Measurements from ENCODE around the gene TMEM52B.

The TMEM52B gene

DNA sequence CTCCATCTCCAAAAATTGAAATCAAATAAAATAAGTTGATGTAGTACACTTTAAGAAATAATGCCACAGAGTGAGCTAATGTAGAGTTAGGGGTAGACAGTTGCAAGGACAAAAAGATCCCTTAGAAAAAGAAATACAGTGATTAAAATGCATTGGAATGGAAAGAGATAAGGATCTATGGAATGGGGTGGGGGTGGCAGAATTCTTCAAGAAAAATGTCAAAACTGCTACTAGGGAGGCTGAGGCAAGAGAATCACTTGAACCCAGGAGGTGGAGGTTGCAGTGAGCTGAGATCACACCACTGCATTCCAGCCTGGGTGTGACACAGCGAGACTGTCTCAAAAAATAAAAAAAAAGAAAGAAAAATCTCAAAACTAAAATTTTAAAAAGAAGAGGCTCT lies 13.4 kb upstream of the TMEM52B start (continued):
- TF ChIP-seq ZNF398 (tag by site-specific recombination; IDR thresholded peaks at IDR 0.05) = no peak
- TF ChIP-seq, protein P1, sequence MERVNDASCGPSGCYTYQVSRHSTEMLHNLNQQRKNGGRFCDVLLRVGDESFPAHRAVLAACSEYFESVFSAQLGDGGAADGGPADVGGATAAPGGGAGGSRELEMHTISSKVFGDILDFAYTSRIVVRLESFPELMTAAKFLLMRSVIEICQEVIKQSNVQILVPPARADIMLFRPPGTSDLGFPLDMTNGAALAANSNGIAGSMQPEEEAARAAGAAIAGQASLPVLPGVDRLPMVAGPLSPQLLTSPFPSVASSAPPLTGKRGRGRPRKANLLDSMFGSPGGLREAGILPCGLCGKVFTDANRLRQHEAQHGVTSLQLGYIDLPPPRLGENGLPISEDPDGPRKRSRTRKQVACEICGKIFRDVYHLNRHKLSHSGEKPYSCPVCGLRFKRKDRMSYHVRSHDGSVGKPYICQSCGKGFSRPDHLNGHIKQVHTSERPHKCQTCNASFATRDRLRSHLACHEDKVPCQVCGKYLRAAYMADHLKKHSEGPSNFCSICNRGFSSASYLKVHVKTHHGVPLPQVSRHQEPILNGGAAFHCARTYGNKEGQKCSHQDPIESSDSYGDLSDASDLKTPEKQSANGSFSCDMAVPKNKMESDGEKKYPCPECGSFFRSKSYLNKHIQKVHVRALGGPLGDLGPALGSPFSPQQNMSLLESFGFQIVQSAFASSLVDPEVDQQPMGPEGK (tag by site-specific recombination; IDR thresholded peaks at IDR 0.05) = no peak
- TF ChIP-seq ZNF585B (tag by site-specific recombination; IDR thresholded peaks at IDR 0.05) = no peak

- TF ChIP-seq, protein P2, sequence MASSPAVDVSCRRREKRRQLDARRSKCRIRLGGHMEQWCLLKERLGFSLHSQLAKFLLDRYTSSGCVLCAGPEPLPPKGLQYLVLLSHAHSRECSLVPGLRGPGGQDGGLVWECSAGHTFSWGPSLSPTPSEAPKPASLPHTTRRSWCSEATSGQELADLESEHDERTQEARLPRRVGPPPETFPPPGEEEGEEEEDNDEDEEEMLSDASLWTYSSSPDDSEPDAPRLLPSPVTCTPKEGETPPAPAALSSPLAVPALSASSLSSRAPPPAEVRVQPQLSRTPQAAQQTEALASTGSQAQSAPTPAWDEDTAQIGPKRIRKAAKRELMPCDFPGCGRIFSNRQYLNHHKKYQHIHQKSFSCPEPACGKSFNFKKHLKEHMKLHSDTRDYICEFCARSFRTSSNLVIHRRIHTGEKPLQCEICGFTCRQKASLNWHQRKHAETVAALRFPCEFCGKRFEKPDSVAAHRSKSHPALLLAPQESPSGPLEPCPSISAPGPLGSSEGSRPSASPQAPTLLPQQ (tag by site-specific recombination; IDR thresholded peaks at IDR 0.05) = no peak
- TF ChIP-seq ZNF426 (tag by site-specific recombination; IDR thresholded peaks at IDR 0.05) = no peak
- no peak for TF ChIP-seq ZNF324 (tag by site-specific recombination; IDR thresholded peaks at IDR 0.05)
- no peak for TF ChIP-seq ZNF639 (tag by site-specific recombination; IDR thresholded peaks at IDR 0.05)
- no peak for TF ChIP-seq ZNF76 (tag by site-specific recombination; IDR thresholded peaks at IDR 0.05; ENCODE audit: borderline replicate concordance, low read depth)
- TF ChIP-seq ZNF132 (tag by site-specific recombination; IDR thresholded peaks at IDR 0.05; ENCODE audit: borderline replicate concordance) = no peak
- TF ChIP-seq, protein P3, sequence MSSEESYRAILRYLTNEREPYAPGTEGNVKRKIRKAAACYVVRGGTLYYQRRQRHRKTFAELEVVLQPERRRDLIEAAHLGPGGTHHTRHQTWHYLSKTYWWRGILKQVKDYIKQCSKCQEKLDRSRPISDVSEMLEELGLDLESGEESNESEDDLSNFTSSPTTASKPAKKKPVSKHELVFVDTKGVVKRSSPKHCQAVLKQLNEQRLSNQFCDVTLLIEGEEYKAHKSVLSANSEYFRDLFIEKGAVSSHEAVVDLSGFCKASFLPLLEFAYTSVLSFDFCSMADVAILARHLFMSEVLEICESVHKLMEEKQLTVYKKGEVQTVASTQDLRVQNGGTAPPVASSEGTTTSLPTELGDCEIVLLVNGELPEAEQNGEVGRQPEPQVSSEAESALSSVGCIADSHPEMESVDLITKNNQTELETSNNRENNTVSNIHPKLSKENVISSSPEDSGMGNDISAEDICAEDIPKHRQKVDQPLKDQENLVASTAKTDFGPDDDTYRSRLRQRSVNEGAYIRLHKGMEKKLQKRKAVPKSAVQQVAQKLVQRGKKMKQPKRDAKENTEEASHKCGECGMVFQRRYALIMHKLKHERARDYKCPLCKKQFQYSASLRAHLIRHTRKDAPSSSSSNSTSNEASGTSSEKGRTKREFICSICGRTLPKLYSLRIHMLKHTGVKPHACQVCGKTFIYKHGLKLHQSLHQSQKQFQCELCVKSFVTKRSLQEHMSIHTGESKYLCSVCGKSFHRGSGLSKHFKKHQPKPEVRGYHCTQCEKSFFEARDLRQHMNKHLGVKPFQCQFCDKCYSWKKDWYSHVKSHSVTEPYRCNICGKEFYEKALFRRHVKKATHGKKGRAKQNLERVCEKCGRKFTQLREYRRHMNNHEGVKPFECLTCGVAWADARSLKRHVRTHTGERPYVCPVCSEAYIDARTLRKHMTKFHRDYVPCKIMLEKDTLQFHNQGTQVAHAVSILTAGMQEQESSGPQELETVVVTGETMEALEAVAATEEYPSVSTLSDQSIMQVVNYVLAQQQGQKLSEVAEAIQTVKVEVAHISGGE (tag by site-specific recombination; conservative IDR thresholded peaks at IDR 0.05; ENCODE audit: low read depth) = no peak
- no peak for TF ChIP-seq ZSCAN23 (tag by site-specific recombination; IDR thresholded peaks at IDR 0.05)
- TF ChIP-seq EGR2 (tag by site-specific recombination; IDR thresholded peaks at IDR 0.05; ENCODE audit: low read depth) = no peak
- TF ChIP-seq ZNF544 (tag by site-specific recombination; IDR thresholded peaks at IDR 0.05) = no peak
- no peak for TF ChIP-seq ZBTB8A (tag by site-specific recombination; IDR thresholded peaks at IDR 0.05)
- TF ChIP-seq ZNF24 (tag by site-specific recombination; IDR thresholded peaks at IDR 0.05) = no peak
- no peak for TF ChIP-seq MEIS1 (CRISPR knock-in tag; IDR thresholded peaks at IDR 0.05; ENCODE audit: borderline replicate concordance)
- no peaks in the 10 kb centered on the region for H3K36me3 ChIP-seq (ENCODE audit: control insufficient read depth in 2 of 2, insufficient read depth in 1 of 2, low read length in 2 of 2)
- no peak overlapping the region for H3K27ac ChIP-seq (ENCODE audit: extremely low read depth, low read depth, low read length)
- H3K4me3 ChIP-seq (ENCODE audit: low read depth, low read length) = no peak overlapping the region
- ChIA-PET CTCF (interaction anchor here (0.7 to 0.9 kb wide), 2 partner anchors 15 to 33 kb away, joined by 3 to 5 read pairs; no protein-coding TSS in a partner anchor), POLR2A (interaction anchor here (0.6 kb wide), 1 partner anchor 22 kb away, joined by 4 read pairs; no protein-coding TSS in a partner anchor)
- no peaks in the 10 kb centered on the region for H3K4me1 ChIP-seq (ENCODE audit: control insufficient read depth, insufficient read depth, low read length)
- H3K9me3 ChIP-seq (ENCODE audit: control insufficient read depth, insufficient read depth, low read depth, low read length) = no peaks in the 10 kb centered on the region
Measured at GRCh38 chr12:10167599-10167998, 11.2 kb upstream of the TMEM52B start.

Measured in HEK293 (cell line).